Kidney epithelial cell (primary cell): ENCODE data around the gene GART. TPM values are rescaled to one million over a fixed set of nuclear protein-coding genes. Genes with fewer than 3 reads are reported as not detected.

ENCODE experiments used
- DNase-seq: peaks from one replicate; pipeline ENCODE4 v3.0.0-alpha.2; 2010; ENCODE audit warnings: low read depth
- H3K27me3 ChIP-seq: 2 replicates; pipeline ENCODE4 v1.6.0; 2011; ENCODE audit warnings: low read length; ENCODE audit not compliant: control insufficient read depth, insufficient read depth
- H3K36me3 ChIP-seq: 2 replicates; pipeline ENCODE4 v1.5.1; 2011; ENCODE audit warnings: low read length; ENCODE audit not compliant: control insufficient read depth, insufficient read depth
- H3K4me3 ChIP-seq: 2 replicates; pipeline ENCODE4 v1.5.1; 2011; ENCODE audit warnings: low read depth, mild to moderate bottlenecking, control low read depth, low read length
- total RNA-seq: library from RNA; depleted of rRNA; stranded (reverse); fragments of >200 nt; gene quantifications from 2 replicates; pipeline ENCODE4 v1.2.3, GENCODE V29; 2015
- TF ChIP-seq, protein P1 (sequence below): IDR thresholded peaks from 2 replicates; pipeline ENCODE4 v1.5.1; 2011; ENCODE audit warnings: mild to moderate bottlenecking, moderate library complexity, low read length, control low read depth, inconsistent platforms; ENCODE audit not compliant: insufficient read depth, poor library complexity, severe bottlenecking

The GART gene
- total RNA-seq, 1 donor from 2014 or later, result 161 TPM

DNA sequence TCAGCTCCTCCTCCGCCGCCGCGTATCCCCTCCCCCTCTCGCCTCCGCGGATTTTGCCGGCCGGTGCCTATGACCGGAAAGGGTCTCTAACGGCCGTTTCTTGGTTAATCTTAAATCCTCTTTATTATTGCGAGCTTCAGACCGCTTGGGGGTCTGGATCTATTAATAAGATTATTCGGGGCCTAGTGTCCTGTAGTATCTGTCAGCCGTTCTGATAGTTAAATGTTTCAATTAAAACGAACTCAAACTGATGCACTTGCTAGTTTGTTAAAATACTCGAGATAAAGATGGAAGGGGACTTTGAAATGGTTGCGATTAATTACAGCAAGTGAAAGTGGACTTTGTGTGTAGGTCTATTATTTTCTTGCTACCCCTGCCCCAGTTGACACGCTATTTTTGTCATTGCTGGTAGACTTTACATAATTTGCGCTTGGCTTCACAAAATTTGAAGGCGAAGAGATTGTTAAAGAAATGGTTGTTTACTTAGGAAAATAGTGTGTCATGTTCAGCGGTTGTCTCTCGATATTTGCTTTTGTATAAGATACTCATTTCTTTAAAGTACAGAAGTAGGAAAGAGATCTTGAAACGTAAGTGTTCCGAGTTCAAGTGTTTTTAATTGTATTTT, 1.7 kb upstream of the GART start:
- TF ChIP-seq, protein P1, sequence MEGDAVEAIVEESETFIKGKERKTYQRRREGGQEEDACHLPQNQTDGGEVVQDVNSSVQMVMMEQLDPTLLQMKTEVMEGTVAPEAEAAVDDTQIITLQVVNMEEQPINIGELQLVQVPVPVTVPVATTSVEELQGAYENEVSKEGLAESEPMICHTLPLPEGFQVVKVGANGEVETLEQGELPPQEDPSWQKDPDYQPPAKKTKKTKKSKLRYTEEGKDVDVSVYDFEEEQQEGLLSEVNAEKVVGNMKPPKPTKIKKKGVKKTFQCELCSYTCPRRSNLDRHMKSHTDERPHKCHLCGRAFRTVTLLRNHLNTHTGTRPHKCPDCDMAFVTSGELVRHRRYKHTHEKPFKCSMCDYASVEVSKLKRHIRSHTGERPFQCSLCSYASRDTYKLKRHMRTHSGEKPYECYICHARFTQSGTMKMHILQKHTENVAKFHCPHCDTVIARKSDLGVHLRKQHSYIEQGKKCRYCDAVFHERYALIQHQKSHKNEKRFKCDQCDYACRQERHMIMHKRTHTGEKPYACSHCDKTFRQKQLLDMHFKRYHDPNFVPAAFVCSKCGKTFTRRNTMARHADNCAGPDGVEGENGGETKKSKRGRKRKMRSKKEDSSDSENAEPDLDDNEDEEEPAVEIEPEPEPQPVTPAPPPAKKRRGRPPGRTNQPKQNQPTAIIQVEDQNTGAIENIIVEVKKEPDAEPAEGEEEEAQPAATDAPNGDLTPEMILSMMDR, result no peak
- Histone ChIP-seq H3K27me3 (no peaks in the 10 kb centered on the region), H3K4me3 (peak overlapping the region; percentile 67), H3K36me3 (no peaks in the 10 kb centered on the region)
- no peak for DNase-seq

DNA sequence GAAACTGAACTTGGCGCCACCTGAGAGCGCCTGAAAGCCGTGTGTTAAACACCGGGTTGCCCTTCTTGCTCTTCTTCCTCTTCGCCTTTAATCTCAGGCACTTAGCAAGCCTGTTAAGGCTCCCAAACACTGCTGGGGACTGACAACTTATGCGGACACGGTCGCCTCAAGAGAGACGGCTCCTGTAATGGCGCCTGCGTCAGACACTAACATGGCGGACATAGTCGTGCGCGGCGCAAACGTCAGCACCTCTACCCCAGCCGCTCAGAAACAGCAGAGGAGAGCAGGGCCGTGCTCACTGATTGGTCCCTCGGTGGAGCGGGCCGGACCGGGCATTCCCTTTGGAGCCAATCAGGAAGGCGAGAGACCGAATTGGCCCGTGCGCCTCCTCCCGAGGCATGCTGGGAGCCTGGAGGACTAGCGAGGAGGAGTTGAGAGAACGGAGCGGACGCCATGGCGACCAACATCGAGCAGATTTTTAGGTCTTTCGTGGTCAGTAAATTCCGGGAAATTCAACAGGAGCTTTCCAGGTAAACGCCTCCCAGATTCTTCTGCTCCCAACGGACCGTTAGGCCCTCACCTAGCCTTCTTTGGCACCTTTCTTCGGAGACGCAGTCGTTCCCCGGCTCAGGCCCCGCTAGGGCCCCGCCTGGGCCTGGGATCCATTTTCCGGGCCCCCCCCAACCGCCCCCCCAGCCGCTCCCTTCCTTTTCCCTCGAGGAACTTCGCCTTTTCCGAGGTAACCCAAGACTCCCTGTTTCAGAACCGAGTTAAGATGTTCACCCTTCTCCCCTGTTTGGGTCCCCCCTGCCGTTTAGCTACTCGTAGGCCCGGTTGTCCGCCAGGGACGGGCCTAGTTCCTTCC, 955 bp upstream of the GART start, which contains the start of gene SON:
Gene SON, plus strand, starts transcription at position 399 of the 865 bp plus-strand sequence. Its CDS starts 55 bp downstream, at position 454.
- TF ChIP-seq, protein P1, result no peak
- Histone ChIP-seq H3K4me3 (peak within 1 kb of the TSS; percentile 95), H3K36me3 (no peaks in the 10 kb centered on the region), H3K27me3 (no peaks in the 10 kb centered on the region)
- DNase-seq, result peak; percentile 95

DNA sequence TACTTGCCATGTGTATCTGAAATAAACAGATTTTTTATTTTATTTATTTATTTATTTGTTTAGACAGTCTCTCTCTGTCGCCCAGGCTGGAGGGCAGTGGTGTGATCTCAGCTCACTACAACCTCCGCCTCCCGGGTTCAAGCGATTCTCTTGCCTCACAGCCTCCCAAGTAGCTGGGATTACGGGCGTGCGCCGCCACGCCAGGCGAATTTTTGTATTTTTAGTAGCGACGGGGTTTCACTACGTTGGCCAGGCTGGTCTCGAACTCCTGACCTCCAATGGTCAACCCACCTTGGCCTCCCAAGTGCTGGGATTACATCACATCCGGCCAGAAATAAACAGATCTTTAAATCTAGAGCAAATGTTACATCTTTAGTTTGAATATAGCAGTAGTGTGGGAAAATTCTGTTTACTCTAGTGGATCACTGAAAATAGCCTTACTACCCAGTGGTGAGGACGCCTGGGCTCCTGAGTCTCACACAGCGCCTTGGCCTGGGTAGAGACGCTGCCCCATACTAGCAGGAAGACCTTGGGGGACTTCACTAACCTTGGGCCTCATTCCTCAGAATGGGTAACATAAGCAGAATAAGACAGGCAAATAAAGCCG, 709 bp downstream of the GART start:
- Histone ChIP-seq H3K4me3 (peak overlapping the region; percentile 95), H3K27me3 (no peaks in the 10 kb centered on the region), H3K36me3 (peaks cover 1% of the 10 kb centered on the region)
- TF ChIP-seq, protein P1, result no peak
- no peak for DNase-seq

DNA sequence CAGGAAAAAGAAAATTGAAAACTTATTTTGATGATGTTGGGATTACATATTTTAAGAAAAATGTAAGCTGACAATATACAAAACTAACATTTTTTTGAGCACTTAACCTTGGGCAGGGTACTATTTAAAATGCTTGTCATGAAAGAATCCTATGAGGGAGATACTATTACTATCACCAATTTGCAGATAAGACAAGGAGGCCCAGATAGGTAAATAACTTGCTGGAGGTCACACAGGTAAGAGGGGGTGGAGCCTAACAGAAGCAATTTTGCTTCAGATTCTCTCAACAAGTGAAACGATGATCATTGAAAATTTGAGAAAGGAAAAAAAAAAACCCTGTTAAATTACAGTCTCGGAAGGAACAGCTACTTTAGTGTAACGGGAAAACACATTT, 1.2 kb downstream of the GART start:
- H3K4me3 ChIP-seq, result peak overlapping the region; percentile 95
- no peak for DNase-seq
- no peaks in the 10 kb centered on the region for H3K27me3 ChIP-seq
- TF ChIP-seq, protein P1, result no peak
- peaks cover 1% of the 10 kb centered on the region for H3K36me3 ChIP-seq

DNA sequence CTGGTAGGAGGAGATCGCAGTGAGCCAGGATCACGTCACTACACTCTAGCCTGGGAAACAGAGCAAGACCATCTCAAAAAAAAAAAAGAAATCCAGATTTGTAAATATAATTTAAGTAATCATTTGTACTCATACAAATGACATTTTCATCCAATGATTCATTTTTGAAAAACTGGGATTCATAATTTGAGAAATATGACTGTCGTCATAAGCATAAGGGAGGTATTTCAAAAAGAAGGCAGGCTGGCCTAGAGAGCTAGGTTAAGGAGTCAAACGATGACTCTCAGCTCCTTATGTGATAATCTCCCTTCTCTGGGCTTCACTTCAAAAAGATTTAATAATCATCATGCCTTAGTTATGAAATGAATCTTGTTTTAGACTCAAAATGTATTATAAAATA, 2.3 kb downstream of the GART start:
- Histone ChIP-seq H3K36me3 (peaks cover 1% of the 10 kb centered on the region), H3K4me3 (no peak overlapping the region), H3K27me3 (no peaks in the 10 kb centered on the region)
- no peak for DNase-seq
- TF ChIP-seq, protein P1, result no peak
